GM19438 (cell line): ENCODE measurements around the gene ARRDC3.
"Not testable (repeated sequence)": the region's sequence is repeated elsewhere in the genome, so short reads cannot be mapped to it uniquely, and the experiment has no call there.

ENCODE experiments used
- ATAC-seq: cut with Tn5 transposase; IDR thresholded peaks from one replicate; pipeline ENCODE4 v1.9.1; 2021; ENCODE audit warnings: low read depth; ENCODE audit not compliant: unreplicated experiment

The ARRDC3 gene

DNA sequence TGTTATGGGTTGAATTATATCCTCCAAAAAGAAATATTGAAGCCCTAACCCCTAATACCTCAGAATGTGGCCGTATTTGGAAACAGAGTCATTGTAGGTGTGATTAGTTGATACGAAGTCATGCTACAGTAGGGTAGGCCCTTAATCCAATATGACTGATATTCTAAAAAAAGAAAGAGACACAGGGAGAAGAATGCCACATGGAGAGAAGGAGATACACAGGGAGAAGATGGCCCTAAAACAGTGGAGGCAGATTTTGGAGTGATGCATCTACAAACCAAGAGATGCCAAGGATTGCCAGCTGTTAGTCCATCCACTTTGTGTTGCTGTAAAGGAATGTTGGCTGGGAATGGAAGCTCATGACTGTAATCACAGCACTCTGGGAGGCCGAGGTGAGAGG is 21.3 kb downstream of the ARRDC3 start:
- ATAC-seq: no peak

DNA sequence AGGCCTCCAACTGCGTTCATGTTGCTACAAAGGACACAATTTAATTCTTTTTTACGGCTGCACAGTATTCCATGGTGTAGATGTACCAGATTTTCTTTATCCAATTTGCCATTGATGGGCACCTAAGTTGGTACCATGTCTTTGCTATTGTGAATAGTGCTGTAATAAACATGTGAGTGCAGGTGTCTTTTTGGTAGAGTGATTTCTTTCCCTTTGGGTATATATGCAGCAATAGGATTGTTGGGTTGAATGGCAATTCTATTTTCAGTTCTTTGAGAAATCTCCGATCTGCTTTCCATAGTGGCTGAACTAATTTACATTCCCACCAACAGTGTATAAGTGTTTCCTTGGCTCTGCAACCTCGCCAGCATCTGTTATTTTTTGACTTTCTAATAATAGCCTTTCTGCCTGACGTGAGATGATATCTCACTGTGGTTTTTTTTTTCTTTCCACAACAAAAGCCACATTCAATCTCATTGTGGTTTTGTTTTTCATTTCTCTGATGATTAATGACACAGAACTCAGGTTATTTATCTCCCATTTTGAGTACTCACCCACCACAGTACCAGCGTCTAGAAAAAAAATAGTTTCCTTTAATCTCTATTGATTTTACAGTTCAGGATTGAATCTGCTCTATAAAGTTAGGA is 21.9 kb downstream of the ARRDC3 start:
- ATAC-seq: peak; percentile 82

DNA sequence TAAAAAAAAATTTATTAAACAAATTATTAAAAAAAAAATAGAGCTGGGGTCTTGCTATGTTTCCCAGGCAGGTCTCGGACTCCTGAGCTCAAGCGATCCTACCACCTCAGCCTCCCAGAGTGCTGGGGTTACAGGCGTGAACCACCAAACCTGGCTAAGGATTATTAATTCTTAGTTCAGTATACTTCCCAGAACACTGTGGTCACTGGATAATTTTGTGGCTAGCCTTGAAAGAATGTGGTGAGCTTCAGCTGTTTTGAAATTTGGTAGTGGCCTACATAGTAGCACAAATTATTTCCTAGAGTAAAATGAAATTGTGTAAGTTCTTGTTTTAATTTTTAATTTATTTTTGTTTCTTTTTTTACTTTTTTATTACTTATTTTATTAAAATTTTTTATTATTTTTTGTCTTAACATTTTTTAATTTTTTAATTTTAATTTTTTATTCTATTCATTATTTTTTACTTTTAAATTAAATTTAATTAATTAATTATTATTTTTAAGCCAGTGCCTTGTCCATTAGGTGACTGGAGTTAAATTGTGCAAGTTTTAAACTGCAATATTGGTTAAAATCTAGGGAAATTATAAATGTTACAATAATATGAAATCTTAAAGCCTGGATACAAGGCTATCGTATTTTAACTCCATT is 23.0 kb downstream of the ARRDC3 start:
- no peak for ATAC-seq

DNA sequence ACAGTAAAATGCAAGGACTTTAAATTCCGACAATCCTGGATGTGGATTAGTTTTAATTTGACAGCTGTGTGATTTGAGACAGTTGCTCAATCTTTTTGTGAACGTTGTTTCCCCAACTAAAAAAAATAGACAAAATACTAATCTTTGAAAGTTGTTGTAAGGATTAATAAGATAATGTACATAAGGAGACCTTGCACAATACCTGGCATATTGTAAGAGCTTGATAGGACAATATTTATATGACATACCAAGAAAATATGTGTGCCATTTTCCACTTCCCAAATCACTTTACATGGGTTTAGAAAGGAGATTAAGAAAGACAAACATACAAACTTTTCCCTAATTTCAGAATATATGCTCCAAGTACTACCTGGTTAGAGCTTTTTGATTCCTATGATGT is 25.3 kb downstream of the ARRDC3 start:
- ATAC-seq: no peak

DNA sequence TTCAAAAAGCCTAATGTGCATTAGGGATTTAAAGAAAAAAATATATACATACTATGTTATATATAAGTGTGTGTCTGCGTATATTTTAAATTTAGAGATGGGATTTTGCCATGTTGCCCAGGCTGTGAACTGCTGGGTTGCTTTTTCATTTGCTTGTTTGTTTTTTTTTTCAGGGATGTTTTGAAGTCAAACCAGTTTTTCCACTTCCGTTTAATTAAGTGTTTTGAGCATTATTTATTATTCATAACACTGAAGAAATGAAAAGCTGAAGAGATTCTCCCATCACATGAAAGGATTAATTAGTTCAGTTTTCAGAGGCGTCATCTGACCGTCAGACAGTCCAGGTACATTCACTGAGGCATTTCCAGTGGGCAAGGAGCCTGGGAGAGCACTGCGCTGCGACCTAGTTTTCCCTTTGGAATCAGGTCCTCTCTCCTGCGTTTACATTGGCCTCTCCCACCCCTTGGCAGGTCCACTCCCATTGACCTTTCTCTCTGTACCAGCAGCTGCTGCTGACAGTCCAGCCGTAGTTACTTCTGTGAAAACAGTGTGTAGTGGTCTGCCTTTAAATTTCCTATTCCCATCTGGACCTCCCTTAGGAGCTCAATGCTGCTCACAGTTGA is 26.0 kb downstream of the ARRDC3 start:
- no peak for ATAC-seq

DNA sequence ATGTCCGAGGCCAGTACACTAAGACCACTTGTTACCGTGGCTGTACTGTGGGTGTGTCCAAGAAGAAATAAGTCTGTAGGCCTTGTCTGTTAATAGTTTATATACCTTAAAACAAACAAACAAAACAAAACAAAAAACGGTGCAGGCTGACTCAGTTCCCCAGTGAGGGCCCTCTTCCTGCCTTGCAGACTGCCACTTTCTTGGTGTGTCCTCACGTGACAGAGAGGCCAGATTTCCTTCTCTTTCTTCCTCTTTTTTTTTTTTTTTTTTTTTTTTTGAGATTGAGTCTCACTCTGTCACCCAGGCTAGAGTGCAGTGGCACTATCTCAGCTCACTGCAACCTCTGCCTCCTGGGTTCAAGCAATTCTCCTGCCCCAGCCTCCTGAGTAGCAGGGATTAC is 28.2 kb downstream of the ARRDC3 start:
- not testable (repeated sequence) for ATAC-seq

DNA sequence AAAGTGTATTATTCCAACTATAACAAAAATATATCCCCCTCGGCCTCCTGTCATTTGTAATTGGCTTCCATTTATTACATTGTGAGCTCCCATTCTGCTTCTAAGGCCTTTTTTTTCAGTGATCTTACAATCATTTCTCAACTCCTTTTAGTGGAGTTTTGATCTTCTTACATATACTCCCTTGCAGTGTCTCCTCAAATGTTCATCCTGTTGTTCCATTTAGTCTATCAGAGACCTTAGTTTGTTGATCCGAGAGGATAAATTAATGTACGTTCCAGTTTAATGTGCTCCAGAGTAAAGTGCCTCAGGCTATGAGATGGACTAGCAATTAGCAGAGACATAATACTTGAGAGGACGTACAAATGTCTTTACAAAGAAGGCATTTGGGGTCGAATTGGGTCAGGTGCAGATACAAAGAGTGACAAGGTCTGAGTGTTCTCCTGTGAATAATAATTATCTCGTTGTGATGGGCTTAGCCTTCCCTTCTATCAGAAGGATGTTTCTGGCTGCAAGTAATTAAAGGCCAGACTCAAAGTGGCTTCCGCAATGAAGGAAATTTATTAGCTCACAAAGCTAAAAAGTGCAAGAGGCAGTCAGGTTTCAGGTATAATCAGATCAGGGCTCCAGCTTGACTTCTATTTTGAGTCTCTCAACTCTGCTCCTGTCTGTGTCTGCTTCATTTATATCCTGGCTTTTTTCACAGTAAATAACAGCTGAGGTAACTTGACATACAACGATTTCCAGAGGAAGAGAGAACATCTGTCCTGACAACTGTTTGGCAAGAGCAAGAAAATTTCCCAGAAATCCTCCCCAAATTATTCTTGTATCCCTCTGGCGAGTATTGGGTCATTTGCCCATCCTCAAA is 30.1 kb downstream of the ARRDC3 start:
- ATAC-seq: no peak

DNA sequence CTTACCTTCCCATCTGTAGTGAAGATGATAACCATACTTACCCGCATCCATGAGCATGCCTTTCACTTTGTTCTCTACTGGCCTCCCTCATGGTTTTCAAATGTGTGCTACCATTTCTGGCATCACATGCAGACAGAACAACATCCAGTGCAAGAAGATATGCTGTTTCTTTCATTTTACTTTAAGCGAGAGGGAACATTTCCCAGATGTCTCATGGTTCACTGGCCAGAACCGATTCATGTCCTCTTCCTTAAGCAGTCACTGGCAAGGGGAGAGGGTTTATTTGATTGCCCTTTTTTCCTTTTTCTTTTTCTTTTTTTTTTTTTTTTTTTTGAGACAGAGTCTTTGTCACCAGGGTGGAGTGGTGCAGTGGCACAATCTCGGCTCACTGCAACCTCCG is 37.7 kb downstream of the ARRDC3 start:
- ATAC-seq: no peak

DNA sequence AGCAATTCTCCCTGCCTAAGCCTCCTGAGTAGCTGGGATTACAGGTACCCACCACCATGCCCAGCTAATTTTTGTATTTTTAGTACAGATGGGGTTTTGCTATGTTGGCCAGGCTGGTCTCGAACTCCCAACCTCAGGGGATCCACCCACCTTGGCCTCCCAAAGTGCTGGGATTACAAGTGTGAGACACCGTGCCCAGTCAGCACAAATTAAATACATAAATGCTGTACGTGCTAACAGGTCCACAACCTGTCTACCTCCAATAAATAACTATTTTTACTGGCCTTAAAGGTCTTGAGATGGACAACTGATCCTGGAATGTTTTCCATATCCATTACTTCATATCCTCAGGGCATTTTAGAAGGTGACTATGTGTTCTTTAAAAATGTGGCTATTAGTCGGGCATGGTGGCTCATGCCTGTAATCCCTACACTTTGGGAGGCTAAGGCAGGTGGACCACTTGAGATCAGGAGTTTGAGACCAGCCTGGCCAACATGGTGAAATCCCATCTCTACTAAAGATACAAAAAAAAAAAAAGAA is 38.4 kb downstream of the ARRDC3 start:
- ATAC-seq: not testable (repeated sequence)

DNA sequence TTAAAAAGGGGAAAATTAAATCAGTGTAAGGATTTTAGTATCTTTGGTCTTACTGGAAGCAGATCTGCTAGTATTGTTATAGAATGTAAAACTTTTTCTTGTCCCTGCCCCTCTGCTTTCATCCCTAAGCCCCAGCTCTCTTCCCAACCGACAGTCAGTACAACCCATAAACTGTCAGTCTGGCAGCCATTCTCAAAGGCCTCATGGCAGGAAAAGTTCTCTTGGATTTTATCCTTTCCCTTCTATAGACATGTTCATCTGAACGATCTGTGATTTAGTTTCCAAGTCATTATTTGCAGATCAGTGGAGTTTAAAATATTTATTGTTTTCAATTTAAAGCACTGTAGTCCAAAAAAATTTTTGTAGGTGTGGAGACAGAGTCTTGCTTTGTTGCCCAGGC is 39.2 kb downstream of the ARRDC3 start:
- no peak for ATAC-seq

DNA sequence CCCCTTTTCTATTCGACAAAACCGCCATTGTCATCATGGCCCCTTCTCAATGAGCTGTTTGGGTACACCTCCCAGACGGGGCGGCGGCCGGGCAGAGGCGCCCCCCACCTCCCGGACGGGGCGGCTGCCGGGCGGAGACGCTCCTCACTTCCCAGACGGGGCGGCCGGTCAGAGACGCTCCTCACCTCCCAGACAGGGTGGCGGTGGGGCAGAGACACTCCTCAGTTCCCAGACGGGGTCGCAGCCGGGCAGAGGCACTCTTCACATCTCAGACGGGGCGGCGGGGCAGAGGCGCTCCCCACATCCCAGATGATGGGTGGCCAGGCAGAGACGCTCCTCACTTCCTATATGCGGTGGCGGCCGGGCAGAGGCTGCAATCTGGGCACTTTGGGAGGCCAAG is 40.2 kb downstream of the ARRDC3 start:
- not testable (repeated sequence) for ATAC-seq

DNA sequence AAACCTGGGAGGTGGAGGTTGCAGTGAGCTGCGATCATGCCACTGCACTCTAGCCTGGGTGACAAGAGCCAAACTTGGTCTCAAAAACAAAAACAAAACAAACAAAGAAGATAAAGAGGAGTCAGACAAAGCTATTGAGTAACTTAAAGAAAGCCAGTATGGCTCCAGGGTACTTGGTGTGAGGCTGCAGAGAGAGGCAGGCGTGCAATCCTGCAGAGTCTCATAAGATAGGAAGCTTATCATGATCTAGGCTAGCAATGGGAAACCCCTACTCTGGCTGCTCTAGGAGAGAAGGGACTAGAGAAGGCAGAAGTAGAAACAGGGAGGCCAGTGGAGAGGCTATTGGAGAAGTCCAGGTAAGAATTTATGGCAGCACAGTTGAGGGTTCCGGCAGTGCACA is 42.0 kb downstream of the ARRDC3 start:
- ATAC-seq: no peak

DNA sequence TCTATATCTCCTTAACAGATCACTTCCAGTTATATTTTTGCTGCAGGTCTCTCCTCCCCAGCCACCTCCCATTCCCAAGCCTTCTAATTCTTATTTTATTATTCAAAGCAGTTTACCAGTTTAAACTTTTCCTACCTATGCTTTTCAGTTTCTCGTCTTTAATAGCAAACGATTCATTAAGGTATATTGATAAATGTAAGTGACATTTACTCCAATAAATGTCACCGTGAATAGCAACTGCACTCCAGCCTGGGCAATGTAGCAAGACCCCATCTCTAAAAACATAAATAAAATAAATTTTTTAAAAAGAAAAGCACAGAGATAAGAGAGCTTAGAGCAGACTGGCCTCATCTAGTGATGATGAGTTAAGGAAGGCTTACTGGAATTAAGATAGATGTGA is 42.6 kb downstream of the ARRDC3 start:
- no peak for ATAC-seq

DNA sequence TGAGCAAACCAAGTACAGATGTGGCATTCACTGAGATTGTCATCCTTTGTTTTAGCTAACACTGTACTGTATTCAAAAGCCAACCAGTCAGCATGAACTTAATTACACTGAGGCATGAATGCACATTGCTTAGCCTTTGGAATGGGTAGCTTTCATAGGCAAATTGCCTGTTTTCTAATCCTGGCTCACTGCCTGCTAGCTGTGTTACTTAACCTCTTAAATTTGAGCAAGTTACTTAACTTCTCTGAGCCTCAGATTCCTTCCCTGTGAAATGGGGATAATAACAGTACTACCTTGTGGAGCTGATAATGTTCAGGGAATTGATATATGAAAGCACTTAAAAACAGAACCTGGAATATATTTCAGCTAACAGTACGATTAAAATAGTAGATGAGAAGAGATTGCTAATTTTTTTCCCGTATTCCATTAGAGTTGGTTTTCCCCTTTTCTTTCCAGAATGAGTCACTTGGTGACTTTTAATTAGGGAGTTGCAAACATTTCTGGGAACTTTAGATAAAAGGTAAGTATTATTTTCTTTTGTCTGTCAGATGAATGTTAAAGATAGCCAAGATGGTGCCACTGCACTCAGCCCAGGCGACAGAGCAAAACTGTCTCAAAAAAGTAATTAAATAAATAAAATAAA is 43.9 kb downstream of the ARRDC3 start:
- ATAC-seq: no peak

DNA sequence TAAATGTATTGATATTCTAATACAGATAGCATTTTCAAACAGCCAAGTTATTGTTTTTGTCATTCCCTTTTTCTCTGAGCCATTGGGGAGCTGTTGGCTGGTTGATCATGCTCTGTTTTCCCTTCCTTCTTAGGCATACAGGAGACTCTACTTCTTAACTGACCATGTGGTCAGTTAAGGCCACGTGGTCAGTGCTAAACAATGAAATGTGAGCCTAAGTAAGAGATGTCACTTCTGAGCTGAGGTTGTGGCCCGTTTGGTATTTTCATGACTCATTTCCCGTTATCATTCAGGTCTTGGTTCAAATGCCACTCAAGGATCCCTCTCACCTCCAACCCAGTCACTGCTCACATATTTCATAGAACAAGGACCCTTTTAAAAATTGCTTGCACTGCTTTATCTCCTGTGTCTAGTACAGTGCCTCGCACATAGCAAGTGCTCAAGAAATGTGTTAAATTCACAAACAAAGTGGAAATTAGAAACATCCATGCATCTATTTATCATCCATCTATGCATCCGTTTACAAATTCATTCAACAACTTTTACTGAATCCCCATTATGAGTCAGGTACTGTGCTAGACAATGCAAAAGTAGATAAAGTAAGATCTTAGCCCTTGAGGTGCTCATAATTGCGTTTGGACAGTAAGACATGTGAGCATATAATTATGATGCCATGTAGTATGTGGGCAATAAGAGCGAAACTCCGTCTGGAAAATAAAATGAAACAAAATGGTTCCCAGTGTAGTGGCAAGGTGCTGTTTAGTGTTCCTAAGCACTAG is 50.7 kb downstream of the ARRDC3 start:
- no peak for ATAC-seq

DNA sequence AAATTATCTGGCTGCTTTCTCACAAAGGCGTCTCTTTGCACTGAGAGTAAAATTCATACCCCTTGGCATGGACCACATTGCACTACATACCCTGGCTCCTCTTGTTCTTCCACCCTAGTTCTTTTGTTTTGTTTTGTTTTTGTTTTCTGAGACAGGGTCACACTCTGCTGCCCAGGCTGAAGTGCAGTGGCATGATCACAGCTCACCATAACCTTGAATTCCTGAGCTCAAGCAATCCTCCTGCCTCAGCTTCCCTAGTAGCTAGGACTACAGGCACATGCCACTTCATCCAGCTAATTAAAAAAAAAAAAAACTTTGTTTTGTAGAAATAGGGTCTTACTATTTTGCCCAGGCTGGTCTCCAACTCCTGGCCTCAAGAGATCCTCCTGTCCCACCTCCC is 51.4 kb downstream of the ARRDC3 start:
- ATAC-seq: no peak

DNA sequence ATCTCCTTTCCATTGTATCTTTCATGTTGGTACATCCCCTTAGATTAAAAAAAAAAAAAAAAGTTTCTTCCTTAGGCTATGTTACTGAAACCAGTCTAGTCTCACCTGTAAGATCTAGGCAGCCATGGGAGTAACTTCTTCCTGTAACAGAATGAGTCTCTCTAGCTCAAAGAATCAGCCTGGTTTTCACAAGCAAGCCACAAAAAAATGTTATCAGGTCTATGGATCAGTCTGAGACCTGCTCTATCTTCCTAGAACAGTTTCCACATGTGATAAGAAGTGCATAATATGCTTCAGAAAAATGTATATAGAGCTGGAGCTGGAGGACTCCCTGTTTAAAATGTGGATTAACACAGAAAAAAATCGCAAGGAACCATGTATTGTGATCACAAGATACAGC is 53.8 kb downstream of the ARRDC3 start:
- no peak for ATAC-seq

DNA sequence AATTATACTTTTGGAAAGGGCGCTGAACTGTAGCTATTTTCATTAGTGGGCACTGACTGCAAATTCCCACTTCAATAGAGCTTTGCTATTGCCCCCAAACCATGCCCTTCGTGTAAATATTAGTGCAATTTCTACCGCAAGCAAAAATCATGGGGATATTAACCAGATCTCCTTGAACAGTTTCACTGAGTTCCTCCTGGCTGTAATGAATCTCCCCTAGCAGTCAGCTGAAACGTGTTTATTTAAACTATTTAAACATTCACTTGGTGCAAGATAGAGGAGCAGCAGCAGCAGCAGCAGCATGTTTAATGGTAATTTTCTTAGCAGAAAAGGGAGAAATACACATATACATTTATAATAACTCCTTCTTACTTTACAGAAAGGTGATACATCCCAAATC is 54.4 kb downstream of the ARRDC3 start:
- no peak for ATAC-seq

DNA sequence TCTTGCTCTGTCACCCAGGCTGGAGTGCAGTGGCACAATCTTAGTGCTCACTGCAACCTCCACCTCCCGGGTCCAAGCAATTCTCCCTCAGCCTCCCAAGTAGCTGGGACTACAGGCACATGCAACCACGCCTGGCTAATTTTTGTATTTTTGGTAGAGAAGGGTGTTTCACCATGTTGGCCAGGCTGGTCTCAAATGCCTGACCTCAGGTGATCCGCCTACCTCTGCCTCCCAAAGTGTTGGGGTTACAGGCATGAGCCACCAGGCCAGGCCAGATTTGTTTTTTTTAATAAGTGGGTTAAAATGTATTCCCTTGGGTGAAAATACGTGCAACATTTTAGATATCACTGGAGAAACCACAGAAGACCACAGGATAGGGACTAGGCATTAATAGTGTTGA is 60.1 kb downstream of the ARRDC3 start:
- not testable (repeated sequence) for ATAC-seq

DNA sequence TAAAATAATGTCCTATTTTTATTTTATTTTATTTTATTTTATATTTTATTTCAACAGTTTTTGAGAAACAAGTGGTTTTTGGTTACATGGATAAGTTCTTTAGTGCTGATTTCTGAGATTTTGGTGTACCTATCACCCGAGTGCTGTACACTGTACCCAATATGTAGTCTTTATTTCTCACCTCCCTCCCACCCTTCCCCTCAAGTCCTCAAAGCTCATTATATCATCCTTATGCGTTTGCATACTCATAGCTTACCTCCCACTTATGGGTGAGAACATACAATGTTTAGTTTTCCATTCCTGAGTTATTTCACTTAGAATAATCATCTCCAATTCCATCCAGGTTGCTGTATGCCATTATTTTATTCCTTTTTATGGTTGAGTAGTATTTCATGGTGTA is 63.5 kb downstream of the ARRDC3 start:
- ATAC-seq: no peak
